Hair follicular keratinocyte (primary cell): ENCODE measurements around the gene NFIC. TPM values are rescaled to one million over a fixed set of nuclear protein-coding genes. Genes with fewer than 3 reads are reported as not detected.

ENCODE experiments used
- total RNA-seq: library from RNA; depleted of rRNA; stranded (reverse); fragments of >200 nt; gene quantifications from 2 replicates; pipeline ENCODE4 v1.2.3, GENCODE V29; 2015

The NFIC gene
- total RNA-seq: 17.6 and 24.9 TPM in 2 replicates

GRCh38 chr19:3365836-3366752, at the start of gene NFIC:
Gene NFIC, plus strand, starts transcription at chr19:3366583. Its CDS starts 54 bp downstream, at chr19:3366637.

GRCh38 chr19:3480383-3481091, 114.2 kb downstream of the NFIC start, which contains the start of gene SMIM24:
Gene SMIM24, minus strand, starts transcription at chr19:3480525. Its CDS starts 62 bp downstream, at chr19:3480463.

GRCh38 chr19:3483226-3483628, 116.8 kb downstream of the NFIC start, which contains the start of gene SMIM44:
Gene SMIM44, minus strand, starts transcription at chr19:3483441. Its CDS starts 38 bp downstream, at chr19:3483403.

GRCh38 chr19:3500429-3501101, 134.2 kb downstream of the NFIC start, which contains the start of gene DOHH:
Gene DOHH, minus strand, starts transcription at chr19:3500674. Its CDS starts 3,860 bp downstream, at chr19:3496814.

GRCh38 chr19:3505598-3506383, 139.4 kb downstream of the NFIC start, which contains the start of gene FZR1:
Gene FZR1, plus strand, starts transcription at chr19:3506311. Its CDS starts 16,679 bp downstream, at chr19:3522990.

Other genes starting within 250 kb of the NFIC start
- 202 and 264 TPM in 2 replicates for gene GNA15, start 230.6 kb upstream of the NFIC start, total RNA-seq
- 0.16 TPM in 1 of 2 replicates, not detected in the other for gene S1PR4, start 187.8 kb upstream of the NFIC start, total RNA-seq
- 71.5 and 107 TPM in 2 replicates for gene NCLN, start 180.7 kb upstream of the NFIC start, total RNA-seq
- gene CELF5, start 141.9 kb upstream of the NFIC start, total RNA-seq: not detected in 2 replicates
- not detected in 2 replicates for gene SMIM24, start 113.9 kb downstream of the NFIC start, total RNA-seq
- not detected in 2 replicates for gene SMIM44, start 116.9 kb downstream of the NFIC start, total RNA-seq
- gene DOHH, start 134.1 kb downstream of the NFIC start, total RNA-seq: 23.4 and 39.8 TPM in 2 replicates
- gene FZR1, start 139.7 kb downstream of the NFIC start, total RNA-seq: 28.0 and 47.8 TPM in 2 replicates
- gene TEKTIP1, start 172.6 kb downstream of the NFIC start, total RNA-seq: not detected in 2 replicates
- 46.5 and 62.0 TPM in 2 replicates for gene MFSD12, start 191.0 kb downstream of the NFIC start, total RNA-seq
- gene HMG20B, start 206.4 kb downstream of the NFIC start, total RNA-seq: 88.2 and 115 TPM in 2 replicates
- not detected in 2 replicates for gene GIPC3, start 218.9 kb downstream of the NFIC start, total RNA-seq
- 0.23 TPM in 2 replicates for gene TBXA2R, start 240.3 kb downstream of the NFIC start, total RNA-seq